ENCODE results near the gene CBX5.
"Not testable (repeated sequence)": the region's sequence is repeated elsewhere in the genome, so short reads cannot be mapped to it uniquely, and the experiment has no call there.

The CBX5 gene
- total RNA-seq = 86.8 to 109 reads per million in 2 donors

GRCh38 chr12:54279632-54280467, at the start of gene CBX5:
CBX5 (minus strand) TSS chr12:54280122; CDS start chr12:54257650, 22,472 bp downstream.
- peak; percentile 83 for DNase-seq

DNA sequence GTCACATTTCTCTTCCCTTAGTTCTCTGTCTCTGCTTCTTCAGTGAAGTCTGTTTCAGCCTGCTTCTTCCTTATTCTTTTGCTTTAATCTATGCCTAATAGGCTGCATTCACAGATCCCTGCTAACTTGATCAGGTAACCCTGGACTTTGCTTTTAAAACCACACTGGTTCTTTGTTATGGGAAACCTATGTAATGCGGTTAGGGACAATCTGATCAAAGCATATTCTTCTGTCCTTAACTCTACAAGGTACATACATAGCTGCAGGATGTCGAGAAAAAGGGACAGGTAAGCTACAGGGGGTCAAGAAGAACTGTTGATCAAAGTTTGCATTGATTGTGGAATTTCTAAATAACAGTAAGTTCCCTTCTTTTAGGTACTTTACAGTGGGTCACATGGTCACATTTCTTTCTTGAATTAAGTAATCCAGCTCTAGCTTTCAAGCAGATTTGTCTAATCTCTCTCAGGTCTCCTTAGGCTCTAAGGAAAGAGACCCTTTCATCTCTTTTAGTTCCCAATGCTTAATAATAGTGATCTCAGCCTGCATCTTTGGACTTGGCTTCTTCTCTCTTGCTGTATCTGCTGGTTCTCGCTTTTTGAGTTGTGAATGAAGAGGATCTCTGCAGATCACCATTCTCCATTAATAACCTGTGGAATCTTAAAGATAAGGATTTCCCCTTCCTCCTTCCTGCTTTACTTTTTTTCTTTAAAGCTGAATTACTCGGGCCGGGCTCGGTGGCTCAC, 48.8 kb upstream of the CBX5 start:
- DNase-seq = no peak

DNA sequence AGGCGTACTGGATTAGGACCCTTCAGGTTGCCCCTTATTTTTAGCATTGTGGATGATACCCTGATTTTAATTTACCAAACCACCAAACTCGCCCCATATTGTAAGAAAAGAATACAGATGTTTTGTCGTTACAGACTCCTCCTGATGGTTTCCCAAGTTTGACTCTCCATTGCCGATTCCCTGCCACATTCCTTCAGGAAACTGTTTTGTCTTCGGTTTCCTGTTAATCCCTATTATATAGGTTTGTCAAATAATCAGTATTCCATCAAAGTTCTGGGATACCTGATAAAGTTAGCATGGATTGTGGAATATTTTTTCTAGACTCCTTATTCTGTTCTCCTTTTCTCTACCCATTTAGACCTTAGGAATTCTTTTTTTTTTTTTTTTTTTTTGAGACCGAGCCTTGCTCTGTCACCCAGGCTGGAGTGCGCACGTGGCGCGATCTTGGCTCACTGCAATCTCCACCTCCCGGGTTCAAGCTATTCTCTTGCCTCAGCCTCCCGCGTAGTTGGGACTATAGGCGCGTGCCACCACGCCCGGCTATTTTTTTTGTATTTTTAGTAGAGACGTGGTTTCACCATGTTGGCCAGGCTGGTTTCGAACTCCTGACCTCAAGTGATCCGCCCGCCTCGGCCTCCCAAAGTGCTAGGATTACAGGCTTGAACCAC, 45.7 kb upstream of the CBX5 start:
- not testable (repeated sequence) for DNase-seq

- peak; percentile 63 for DNase-seq
Observed at GRCh38 chr12:54324617-54325441, 44.9 kb upstream of the CBX5 start, which contains the start of gene COPZ1. COPZ1 (plus strand) TSS chr12:54325131; CDS start chr12:54325164, 33 bp downstream.

DNA sequence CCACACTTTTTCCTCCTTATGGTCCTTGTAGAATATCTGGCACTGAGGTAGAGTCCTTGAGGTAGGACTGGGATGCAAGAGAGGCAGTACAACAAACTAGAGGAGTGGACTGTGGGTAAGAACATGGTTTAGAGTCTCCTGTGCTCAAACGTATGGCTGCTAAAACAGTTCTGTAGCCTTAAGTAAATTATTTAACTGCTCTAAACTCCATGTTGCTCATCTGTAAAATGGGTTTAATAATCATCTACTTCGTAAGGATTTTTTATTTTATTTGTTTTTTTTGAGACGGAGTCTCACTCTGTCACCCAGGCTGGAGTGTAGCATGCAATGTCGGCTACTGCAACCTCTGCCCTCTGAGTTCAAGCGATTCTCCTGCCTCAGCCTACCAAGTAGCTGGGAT, 41.4 kb upstream of the CBX5 start:
- no peak for DNase-seq

GRCh38 chr12:54312309-54312708, 32.4 kb upstream of the CBX5 start:
- not testable (repeated sequence) for DNase-seq

DNA sequence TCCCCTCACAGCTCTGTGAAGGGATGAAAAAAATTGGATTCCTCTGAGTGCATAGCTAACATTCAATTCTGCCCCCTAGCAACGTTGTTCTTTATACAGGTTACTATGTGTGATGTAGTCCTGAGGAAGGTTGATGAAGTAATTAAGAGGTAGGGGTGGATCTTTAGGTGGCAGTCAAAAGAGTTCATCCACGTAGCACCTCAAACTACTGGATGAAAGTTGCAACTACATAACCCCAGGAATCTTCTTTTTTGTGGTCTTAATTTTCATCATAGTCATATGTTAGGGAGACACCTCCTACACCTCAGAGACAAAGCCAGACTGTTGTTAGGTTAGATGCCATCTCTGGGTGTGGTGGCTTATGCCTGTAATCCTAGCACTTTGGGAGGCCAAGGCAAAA, 31.1 kb upstream of the CBX5 start:
- no peak for DNase-seq

DNA sequence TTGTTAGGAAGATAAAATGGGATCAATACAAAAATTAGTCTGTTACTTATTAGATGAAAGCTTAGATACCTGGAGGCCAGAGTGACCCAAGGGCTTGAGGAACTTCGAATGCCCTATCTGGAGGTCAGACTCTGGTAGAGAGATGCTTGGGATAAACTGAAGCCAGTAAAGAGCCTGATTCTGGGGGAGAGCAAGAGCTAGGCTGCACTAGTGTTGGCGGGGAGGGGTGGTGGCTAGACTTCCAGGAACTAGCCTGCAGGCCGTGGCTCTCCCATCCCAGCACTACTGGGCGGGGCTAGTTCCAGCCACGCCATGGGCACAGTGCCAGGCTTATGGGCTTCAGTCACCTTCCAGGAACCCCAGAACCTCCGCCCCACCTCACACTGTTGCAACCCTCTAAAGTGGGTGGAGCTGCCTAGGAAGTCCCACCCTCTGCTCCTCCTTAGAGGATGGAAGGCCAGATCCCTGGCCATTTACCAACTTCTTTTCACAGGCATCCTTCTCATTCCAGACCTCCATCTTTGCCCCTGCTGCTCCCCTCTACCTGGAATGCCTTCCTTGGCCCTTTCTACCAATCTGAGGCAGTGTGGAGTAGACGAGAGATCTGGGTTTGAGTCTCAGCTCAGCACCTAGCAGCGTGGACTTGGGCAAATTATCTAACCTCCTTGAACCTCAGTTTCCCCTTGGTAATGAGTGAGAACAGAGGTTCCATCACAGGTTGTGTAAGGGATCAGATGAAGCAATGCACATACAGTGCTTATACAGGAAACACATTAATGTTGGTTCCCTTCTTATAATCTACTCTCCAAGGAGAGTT, 27.2 kb upstream of the CBX5 start:
- DNase-seq = no peak

- DNase-seq = peak; percentile 30
Observed at GRCh38 chr12:54304187-54304810, 24.4 kb upstream of the CBX5 start.

DNA sequence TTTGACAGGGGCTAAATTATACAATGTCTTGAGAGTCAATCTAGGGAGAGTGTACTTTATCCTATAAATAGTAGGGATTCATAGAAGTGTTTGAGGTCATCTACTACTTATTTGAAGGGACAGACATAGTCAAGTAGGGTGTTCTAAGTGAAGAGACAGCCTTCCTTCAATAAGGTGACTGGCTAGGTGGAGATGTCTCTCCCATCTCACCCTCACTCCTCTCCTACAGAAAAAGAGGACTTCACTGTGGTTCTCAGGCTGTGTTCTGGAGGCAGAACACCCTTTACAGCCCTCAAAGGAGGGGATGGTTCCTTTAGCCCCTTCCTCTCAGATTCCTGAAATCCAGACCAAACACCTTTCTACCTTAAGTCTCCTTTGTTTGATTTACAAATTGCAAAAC, 23.7 kb upstream of the CBX5 start:
- DNase-seq = no peak

DNA sequence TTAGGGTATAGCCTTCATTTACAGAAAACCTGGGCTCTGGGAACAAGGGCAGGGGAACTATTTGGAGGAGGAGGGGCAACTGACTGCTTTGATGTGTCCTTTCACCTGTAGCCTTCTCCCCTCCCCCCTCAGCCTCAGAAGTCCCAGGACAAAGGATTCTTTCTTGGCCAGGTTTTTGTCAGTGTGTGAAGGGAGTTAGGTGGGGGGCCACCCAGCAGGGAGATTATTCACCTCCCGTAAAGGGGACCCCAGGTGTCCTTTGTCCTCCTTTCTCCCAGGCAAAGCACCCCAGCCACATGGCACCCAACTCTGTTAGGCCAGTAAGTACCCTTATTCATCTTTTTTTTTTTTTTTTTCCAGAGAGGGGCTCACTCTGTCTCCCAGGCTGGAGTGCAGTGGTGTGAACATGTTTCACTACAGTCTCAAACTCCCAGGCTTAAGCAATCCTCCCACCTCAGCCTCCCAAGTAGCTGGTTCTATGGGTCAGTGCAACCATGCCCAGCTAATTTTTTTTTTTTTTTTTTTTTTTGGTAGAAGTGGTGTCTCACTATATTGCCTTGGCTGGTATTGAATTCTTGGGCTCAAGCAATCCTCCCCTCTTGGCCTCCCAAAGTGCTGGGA, 21.6 kb upstream of the CBX5 start:
- DNase-seq = no peak

GRCh38 chr12:54300732-54301427, 21.0 kb upstream of the CBX5 start, which contains the start of gene NFE2:
NFE2 (minus strand) TSS chr12:54301015; CDS start chr12:54295248, 5,767 bp downstream.
- no peak for DNase-seq

DNA sequence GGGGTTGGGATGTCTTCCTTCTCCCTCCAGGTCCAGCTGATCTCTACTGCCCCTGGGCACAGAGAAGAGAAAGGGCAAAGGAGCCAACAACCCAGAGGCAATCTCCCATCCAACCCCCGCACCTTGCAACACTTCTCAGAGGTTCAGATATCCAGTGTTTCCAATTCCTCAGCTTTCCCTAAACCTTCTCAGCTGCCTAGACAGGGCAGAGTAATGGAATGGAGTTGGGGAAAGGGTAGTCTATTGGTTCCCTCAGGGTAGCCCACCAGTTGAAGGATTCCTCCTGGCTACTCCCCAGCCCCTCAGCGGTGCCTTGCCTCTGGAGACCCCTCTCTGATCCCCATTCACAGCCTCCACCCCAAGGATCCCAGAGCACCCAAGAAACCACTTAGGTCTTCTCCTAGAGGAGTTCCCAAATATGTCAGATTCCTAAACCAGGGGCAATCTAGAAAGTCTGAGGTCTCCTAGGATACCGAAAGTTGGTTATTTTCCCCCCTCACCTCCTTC, 20.4 kb upstream of the CBX5 start:
- DNase-seq = no peak

- no peak for DNase-seq
Observed at GRCh38 chr12:54299515-54300224, 19.7 kb upstream of the CBX5 start.

- no peak for DNase-seq
Observed at GRCh38 chr12:54298904-54299303, 19.0 kb upstream of the CBX5 start.

GRCh38 chr12:54296393-54297099, 16.6 kb upstream of the CBX5 start:
- no peak for DNase-seq

GRCh38 chr12:54294953-54295566, 15.1 kb upstream of the CBX5 start:
- DNase-seq = no peak
